Fibroblast of lung (primary cell): Measurements from ENCODE around the gene LPIN1. TPM values are rescaled to one million over a fixed set of nuclear protein-coding genes. Genes with fewer than 3 reads are reported as not detected.

Experiments
- DNase-seq, 2 donors: peaks; one replicate each; pipeline versions ENCODE4 v3.0.0 to v3.0.0-alpha.2; 2010; ENCODE audit warnings: low read depth in 2 of 2
- H2AFZ ChIP-seq: 2 replicates; pipeline ENCODE4 v1.5.1; 2012; ENCODE audit warnings: low read length, control low read depth, inconsistent platforms
- H3K27ac ChIP-seq: 2 replicates; pipeline ENCODE4 v1.5.1; 2011; ENCODE audit warnings: low read length, control low read depth; ENCODE audit not compliant: insufficient read depth
- H3K27me3 ChIP-seq: 2 replicates; pipeline ENCODE4 v1.5.1; 2011; ENCODE audit warnings: mild to moderate bottlenecking, low read length; ENCODE audit not compliant: control insufficient read depth, insufficient read depth
- H3K36me3 ChIP-seq: 2 replicates; pipeline ENCODE4 v1.5.1; 2011; ENCODE audit warnings: low read length; ENCODE audit not compliant: control insufficient read depth, insufficient read depth
- H3K4me1 ChIP-seq: 2 replicates; pipeline ENCODE4 v1.5.1; 2011; ENCODE audit warnings: low read length; ENCODE audit not compliant: control insufficient read depth, insufficient read depth; ENCODE audit errors: extremely low read depth
- H3K4me2 ChIP-seq: 2 replicates; pipeline ENCODE4 v1.5.1; 2011; ENCODE audit warnings: low read length, control low read depth; ENCODE audit not compliant: insufficient read depth; ENCODE audit errors: extremely low read depth
- H3K4me3 ChIP-seq, 4 experiments: fragments of 200-600 bp in 1 of 4; sonication (generic) in 1 of 4; replicated peaks in 1 of 4; 2 replicates each; pipeline ENCODE4 v1.5.1; 2011 to 2016; ENCODE audit warnings: low read length in 4 of 4, low read depth in 3 of 4, mild to moderate bottlenecking in 3 of 4, control low read depth in 2 of 4, inconsistent platforms in 1 of 4, mixed read lengths in 1 of 4; ENCODE audit not compliant: insufficient read depth in 1 of 4; ENCODE audit errors: control extremely low read depth in 1 of 4
- H3K79me2 ChIP-seq: 2 replicates; pipeline ENCODE4 v1.5.1; 2012; ENCODE audit warnings: mild to moderate bottlenecking, low read length, inconsistent platforms; ENCODE audit not compliant: control insufficient read depth, insufficient read depth
- H3K9ac ChIP-seq: 2 replicates; pipeline ENCODE4 v1.5.1; 2011; ENCODE audit warnings: mild to moderate bottlenecking, low read length, control low read depth; ENCODE audit not compliant: insufficient read depth
- H3K9me3 ChIP-seq: 2 replicates; pipeline ENCODE4 v1.5.1; 2012; ENCODE audit warnings: low read depth, low read length; ENCODE audit not compliant: control insufficient read depth, insufficient read depth
- H4K20me1 ChIP-seq: 2 replicates; pipeline ENCODE4 v1.5.1; 2011; ENCODE audit warnings: low read length; ENCODE audit not compliant: control insufficient read depth, insufficient read depth; ENCODE audit errors: extremely low read depth
- CTCF ChIP-seq, 2 donors: IDR thresholded peaks in 1 of 2; conservative IDR thresholded peaks in 1 of 2; 1 replicate in 1 of 2; 2 replicates in 1 of 2; pipeline ENCODE4 v1.5.1; 2011 to 2012; ENCODE audit warnings: low read length in 2 of 2, control low read depth in 1 of 2, inconsistent platforms in 1 of 2, low read depth in 1 of 2, mild to moderate bottlenecking in 1 of 2
- EZH2 ChIP-seq: IDR thresholded peaks from 2 replicates; pipeline ENCODE4 v1.5.1; 2012; ENCODE audit warnings: low read length, control low read depth, mild to moderate bottlenecking; ENCODE audit errors: missing control alignments
- polyA plus RNA-seq, 2 donors: library from polyadenylated mRNA; depleted of rRNA in 1 of 2; stranded (reverse) in 1 of 2; unstranded in 1 of 2; fragments of >200 nt; gene quantifications; 2 replicates each; pipeline ENCODE4 v1.2.1, GENCODE V29; 2011 to 2012; ENCODE audit warnings: missing spikeins in 1 of 2
- total RNA-seq: library from RNA; depleted of rRNA; stranded (reverse); fragments of >200 nt; gene quantifications from 2 replicates; pipeline ENCODE4 v1.2.1, GENCODE V29; 2014

The LPIN1 gene
- total and polyA plus RNA-seq, 2 donors (not counting 1 experiment from before 2014, with no cell fraction given): 87.8 to 205 TPM

DNA sequence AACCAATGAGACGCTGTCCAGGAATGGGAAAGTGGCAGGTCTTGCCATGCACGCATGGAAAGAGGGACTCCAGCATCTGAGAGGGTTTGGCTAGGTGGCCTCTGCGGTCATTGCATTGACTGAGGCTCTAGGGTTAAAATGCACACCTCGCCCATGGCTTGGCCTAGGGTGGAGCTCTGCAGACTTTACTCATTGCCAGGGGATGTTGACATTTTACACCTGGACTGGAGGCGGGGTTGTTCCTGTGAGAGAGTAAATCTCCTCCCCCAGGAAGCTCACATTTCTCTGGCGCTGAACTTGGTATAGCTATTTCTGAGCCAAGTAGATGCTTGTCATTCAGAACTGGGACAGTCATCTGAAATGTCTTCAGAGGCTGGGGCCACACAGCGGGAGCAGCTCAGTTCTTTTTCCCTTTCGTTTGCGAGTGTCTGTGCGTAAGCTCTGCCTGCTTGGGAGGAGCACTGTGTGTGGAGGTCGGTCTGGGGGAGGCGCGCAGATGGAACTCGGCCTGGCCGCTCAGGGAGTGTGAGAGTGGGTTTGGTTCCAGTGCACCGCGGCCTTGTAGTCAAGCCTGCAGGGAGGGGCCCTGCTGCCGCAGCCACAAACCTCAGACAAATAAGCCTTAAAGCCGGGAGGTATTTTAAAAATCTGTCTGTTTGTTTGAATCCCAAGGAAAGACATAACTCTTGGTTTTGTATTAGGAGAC lies 76.5 kb downstream of the LPIN1 start:
- no peaks in the 10 kb centered on the region for H3K4me1 ChIP-seq
- no peaks in the 10 kb centered on the region for H4K20me1 ChIP-seq
- H3K27me3 ChIP-seq: no peaks in the 10 kb centered on the region
- H3K9ac ChIP-seq: no peak overlapping the region
- TF ChIP-seq CTCF (conservative IDR thresholded peaks at IDR 0.05 in 1 of 2, IDR thresholded peaks at IDR 0.05 in 1 of 2; ENCODE audit: low read depth in 1 of 2, low read length in 2 of 2) (no peak), EZH2 (no peak)
- DNase-seq: no peak
- H2AFZ ChIP-seq: no peak overlapping the region
- H3K4me3 ChIP-seq: no peak overlapping the region
- H3K36me3 ChIP-seq: peaks cover 10% of the 10 kb centered on the region
- no peak overlapping the region for H3K27ac ChIP-seq
- H3K79me2 ChIP-seq: no peaks in the 10 kb centered on the region
- no peaks in the 10 kb centered on the region for H3K9me3 ChIP-seq
- H3K4me2 ChIP-seq: peak overlapping the region; percentile 17

DNA sequence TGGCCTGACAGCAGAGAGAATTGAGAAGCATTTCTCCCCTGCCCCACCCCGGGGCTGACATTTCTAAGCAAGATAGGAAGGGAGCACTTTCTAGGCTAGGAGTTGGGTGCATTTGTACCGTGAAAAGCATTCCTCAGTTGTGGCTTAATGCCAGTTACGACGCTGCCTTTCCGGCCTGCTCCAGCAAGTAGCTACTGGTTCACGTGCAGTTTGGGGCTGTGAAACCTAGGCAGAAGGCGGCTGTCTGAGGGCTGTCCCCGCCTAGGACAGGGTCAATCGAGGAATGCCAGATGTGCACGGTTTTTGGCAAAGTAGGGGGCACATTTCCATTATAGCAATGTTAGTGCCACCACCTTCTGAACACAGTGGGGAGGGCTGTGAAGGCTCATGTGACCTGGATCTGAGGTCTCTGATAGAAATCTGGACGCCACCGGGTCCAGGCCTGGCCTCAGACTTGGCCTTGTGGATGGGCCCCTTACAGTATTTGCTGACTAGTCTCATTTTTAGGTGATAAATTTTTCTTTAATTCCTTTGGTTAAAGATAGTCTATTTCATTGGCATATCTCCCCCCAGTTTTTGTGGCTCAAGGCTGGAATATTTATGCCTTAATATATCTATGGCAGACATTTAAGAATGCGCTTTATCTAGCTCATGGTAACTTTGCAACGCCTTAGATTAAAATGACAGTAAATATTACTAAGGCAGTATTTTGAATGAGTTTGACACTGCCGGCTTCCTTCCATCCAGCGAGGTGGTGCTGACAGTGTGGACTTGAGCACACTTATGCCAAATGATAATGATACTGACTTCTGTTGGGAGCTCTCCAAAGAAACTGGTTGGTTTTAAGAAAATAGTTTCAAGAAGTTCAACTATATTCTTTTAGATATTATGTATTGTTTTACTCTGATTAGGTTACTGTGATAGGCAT lies 78.7 kb downstream of the LPIN1 start:
- Histone ChIP-seq H3K4me1 (peaks cover 10% of the 10 kb centered on the region), H4K20me1 (no peaks in the 10 kb centered on the region), H3K4me2 (no peak overlapping the region), H3K9ac (no peak overlapping the region), H3K4me3 (no peak overlapping the region), H3K9me3 (no peaks in the 10 kb centered on the region), H3K27ac (no peak overlapping the region), H3K79me2 (no peaks in the 10 kb centered on the region), H3K36me3 (peaks cover 9% of the 10 kb centered on the region), H3K27me3 (no peaks in the 10 kb centered on the region), H2AFZ (no peak overlapping the region)
- peak in 1 of 2 donors; percentile 61 for DNase-seq
- TF ChIP-seq CTCF (conservative IDR thresholded peaks at IDR 0.05 in 1 of 2, IDR thresholded peaks at IDR 0.05 in 1 of 2; ENCODE audit: low read depth in 1 of 2, low read length in 2 of 2) (no peak), EZH2 (no peak)

- Histone ChIP-seq H2AFZ (no peak overlapping the region), H3K9me3 (no peaks in the 10 kb centered on the region), H3K4me3 (no peak overlapping the region), H3K79me2 (no peaks in the 10 kb centered on the region), H4K20me1 (no peaks in the 10 kb centered on the region), H3K27ac (no peak overlapping the region), H3K9ac (no peak overlapping the region), H3K36me3 (peaks cover 9% of the 10 kb centered on the region), H3K27me3 (no peaks in the 10 kb centered on the region), H3K4me2 (no peak overlapping the region), H3K4me1 (peaks cover 14% of the 10 kb centered on the region)
- DNase-seq: no peak
- TF ChIP-seq EZH2 (no peak), CTCF (conservative IDR thresholded peaks at IDR 0.05 in 1 of 2, IDR thresholded peaks at IDR 0.05 in 1 of 2; ENCODE audit: low read depth in 1 of 2, low read length in 2 of 2) (no peak)
Measured at GRCh38 chr2:11827547-11827946, 81.1 kb downstream of the LPIN1 start.
